DOHH2 (cell line): ENCODE data around the gene KCTD16.

Experiments
- CTCF ChIP-seq: fragments of 200-600 bp; sonication (generic); IDR thresholded peaks from one replicate; pipeline ENCODE4 v1.5.1; 2014; ENCODE audit warnings: antibody characterized with exemption, mild to moderate bottlenecking, low read depth, low read length; ENCODE audit not compliant: poor library complexity, severe bottlenecking
- EZH2phosphoT487 ChIP-seq: fragments of 200-600 bp; sonication (generic); IDR thresholded peaks from 2 replicates; pipeline ENCODE4 v1.6.1; 2017; ENCODE audit warnings: borderline replicate concordance, mild to moderate bottlenecking, antibody characterized with exemption, low read length, moderate library complexity, mixed read lengths

GRCh38 chr5:144352330-144352729 lies 181.7 kb downstream of the KCTD16 start:
- no peak for TF ChIP-seq CTCF
- no peak for TF ChIP-seq EZH2phosphoT487
